GM19324 (cell line): ENCODE data around the gene RECK.
"Not testable (repeated sequence)": the region's sequence is repeated elsewhere in the genome, so short reads cannot be mapped to it uniquely, and the experiment has no call there.

ENCODE experiments used
- ATAC-seq: cut with Tn5 transposase; IDR thresholded peaks from one replicate; pipeline ENCODE4 v1.9.1; 2021; ENCODE audit warnings: mild to moderate bottlenecking, moderate library complexity; ENCODE audit not compliant: unreplicated experiment, low FRiP score

Gene RECK, protein sequence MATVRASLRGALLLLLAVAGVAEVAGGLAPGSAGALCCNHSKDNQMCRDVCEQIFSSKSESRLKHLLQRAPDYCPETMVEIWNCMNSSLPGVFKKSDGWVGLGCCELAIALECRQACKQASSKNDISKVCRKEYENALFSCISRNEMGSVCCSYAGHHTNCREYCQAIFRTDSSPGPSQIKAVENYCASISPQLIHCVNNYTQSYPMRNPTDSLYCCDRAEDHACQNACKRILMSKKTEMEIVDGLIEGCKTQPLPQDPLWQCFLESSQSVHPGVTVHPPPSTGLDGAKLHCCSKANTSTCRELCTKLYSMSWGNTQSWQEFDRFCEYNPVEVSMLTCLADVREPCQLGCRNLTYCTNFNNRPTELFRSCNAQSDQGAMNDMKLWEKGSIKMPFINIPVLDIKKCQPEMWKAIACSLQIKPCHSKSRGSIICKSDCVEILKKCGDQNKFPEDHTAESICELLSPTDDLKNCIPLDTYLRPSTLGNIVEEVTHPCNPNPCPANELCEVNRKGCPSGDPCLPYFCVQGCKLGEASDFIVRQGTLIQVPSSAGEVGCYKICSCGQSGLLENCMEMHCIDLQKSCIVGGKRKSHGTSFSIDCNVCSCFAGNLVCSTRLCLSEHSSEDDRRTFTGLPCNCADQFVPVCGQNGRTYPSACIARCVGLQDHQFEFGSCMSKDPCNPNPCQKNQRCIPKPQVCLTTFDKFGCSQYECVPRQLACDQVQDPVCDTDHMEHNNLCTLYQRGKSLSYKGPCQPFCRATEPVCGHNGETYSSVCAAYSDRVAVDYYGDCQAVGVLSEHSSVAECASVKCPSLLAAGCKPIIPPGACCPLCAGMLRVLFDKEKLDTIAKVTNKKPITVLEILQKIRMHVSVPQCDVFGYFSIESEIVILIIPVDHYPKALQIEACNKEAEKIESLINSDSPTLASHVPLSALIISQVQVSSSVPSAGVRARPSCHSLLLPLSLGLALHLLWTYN

DNA sequence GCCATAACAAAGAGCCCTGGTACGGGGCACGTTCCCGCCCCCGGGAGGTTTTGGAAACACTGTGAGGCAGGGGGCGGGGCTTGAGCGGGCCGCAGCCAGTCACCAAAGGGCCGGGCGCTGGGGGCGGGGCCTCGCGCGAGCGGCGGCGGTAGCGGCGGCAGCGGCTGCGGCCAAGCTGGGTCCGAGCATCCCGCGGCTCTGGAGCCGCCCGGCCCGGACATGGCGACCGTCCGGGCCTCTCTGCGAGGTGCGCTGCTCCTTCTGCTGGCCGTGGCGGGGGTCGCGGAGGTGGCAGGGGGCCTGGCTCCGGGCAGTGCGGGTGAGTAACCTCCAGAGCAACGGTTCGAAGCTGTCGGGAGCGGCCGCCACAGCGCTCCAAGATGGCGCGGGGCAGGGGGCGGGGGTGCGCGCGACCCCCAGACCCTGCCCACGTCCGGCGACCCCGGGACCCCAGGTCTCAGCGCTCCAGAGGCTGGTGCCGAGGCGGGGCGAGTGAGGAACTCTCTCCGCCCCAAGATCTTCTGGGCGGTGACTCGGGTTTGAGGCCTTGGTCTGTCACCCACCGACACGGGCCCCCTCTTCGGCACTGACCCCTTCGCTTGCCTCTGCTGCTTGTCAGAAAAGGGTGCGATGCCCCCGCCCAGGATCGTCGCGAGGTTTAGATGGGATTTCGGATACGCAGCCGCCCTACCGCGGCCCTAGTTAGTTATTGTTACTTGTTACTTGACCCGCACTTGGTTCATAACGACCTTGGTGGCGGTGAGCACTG lies at the start of gene RECK:
Gene RECK, plus strand, starts transcription at position 134 of the 769 bp plus-strand sequence. Its CDS starts 86 bp downstream, at position 220.
- ATAC-seq, result peak; percentile 76

DNA sequence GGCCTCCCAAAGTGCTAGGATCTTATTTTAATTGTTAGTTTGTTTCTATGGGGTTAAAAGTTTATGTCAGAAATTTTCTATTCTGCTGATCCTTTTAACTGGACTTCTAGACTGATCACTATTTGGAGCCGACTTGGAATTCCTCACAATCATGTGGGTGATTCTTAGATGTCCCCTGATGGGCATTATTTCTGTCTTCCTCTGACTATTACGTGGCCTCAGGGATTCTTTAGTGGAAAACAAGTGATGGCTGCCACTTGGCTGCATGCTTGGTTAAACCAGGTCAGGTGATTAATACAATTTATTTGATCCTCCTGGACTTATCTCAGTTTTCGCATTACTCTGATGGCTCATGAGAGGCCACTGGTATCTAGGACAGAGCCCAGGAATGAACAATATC lies 46.6 kb upstream of the RECK start:
- no peak for ATAC-seq

DNA sequence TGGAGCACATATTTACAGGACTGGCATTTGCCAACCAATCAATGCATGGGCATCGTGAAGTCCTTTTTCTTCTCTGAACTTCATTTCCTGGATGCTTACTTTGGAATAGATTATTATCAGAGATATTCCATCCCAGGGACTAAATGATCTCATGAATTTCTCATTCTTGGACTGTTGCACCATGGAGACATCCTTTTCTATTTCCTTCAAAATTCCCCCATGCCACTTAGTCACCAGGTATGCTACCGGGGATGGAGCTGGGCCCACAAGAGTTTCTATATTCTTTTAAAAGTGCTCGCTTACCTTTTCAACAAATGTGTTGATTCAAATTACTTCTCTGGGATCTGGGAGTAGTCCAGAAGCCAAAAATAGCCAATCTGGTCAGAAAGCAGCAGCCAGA lies 43.6 kb upstream of the RECK start:
- not testable (repeated sequence) for ATAC-seq

DNA sequence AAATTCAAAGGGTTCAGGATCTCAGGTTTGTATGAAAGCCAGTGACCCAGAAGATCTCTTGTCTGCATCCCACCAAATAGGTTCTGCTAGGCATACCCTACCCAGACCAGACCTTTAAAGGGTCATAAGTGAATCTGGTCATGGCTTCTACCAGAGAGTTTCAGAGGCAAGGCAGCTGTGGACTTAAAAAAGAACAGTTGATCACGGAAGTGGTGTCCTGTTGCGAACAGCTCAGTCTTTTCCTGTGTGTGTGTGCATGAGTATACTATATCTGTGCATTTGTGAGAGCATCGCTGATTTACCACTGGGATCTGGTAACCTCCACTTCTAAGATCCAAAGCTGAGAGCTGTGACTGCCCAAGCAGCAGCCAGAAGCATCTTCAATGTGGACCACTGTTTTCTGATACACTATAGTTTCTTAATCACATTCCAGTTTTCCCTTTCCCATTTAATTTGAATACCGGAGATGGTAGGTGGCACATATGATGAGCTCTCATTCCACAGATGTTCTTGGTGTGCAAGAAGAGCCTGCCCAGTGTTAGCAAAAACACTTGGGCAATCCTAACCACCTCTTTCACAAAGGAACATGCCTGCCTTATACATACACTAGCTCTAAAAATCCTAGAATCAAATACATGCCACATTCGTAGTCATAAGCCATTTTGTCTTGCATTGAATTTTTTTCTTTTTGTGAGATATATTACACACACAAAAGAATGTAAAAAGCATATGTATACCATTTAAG lies 42.6 kb upstream of the RECK start:
- no peak for ATAC-seq

DNA sequence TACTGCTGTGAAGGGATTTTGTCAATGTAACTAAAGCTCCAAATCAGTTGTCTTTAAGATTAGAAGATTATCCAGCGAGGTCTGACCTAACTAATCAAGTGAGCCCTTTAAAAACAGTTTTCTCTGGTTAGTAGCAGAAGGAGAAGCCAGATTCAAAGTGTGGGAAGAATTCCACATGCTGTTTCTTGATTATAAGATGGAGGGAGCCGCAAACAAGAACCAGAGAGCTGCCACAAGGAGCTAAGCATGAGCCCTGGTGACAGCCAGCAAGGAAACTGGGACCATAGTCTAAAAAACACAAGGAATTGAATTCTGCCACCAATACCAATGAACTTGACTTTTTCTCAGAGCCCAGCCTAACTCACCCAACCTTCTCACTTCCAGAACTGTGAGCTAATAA lies 41.8 kb upstream of the RECK start:
- ATAC-seq, result no peak

DNA sequence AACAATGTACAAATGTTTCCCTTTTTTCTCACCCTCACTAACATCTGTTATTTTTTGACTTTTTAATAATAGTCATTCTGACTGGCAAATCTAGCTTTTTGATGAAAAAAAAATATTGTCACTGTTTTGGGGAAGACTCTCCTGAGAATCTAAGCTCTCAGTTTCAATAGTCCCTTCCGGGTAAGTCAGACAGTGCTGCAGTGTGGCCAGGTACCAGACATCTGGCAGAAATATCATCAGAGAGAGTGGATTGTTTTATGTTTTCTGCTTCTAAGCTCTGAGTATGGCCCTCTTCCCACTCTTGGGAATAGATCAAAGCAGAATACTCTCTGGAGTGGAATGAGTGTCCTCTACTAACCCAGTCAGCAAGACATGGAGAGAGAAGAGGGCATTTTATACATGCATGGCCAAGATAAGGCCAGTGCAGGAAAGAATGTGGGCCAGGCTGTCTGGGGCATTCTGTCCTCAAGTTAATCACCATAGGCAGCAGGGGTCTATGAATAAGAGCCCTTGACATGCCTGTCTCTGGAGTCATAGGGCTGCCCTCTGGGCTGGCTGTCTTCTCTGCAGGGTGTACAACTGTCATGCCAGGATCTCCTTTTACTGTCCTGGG lies 40.2 kb upstream of the RECK start:
- ATAC-seq, result no peak

DNA sequence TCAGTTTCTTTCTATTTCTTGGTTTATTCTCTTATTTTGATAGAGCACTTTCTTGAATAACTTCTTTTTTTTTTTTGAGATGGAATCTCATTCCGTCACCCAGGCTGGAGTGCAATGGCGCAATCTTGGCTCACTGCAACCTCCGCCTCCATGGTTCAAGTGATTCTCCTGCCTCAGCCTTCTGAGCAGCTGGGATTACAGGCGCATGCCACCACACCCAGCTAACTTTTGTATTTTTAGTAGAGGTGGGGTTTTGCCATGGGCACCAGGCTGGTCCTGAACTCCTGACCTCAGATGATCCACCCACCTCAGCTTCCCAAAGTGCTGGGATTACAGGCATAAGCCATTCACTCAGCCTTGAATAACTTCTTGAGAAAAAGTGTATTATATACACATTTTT lies 39.7 kb upstream of the RECK start:
- not testable (repeated sequence) for ATAC-seq

DNA sequence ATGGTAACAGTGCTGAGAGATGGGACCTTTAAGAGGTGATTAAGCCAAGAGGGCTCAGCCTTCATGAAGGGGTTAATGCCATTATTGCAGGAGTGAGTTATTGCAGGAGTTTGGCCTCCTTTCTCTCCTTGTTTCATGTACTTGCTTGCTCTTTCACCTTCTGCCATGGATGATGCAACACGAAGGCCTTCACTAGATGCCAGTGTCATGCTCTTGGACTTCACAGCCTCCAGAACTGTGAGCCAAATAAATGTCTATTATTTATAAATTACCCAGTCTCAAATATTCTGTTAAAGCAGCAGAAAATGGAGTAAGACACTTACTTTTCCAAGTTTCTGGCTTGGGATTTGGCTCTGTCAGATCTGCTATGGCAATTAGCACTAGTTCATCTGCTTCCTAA lies 38.4 kb upstream of the RECK start:
- no peak for ATAC-seq

DNA sequence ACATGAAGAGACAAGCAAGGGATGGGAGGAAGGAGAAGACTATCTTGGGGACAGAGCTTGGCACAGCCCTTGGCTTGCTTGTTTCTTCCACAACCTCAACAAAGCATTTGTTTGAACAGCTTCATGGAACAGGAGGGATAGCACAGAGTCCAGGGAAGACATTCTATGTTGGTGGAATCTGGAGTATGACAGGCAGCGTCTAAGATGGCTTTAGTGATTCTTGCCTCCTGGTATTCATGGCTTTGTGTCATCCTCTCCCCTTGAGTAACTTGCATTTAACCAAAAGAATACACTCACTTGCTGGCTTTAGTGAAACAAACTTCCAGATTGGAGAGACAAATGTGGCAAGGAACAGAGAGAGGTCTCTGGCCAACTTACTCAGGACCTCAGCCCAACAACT lies 30.8 kb upstream of the RECK start:
- ATAC-seq, result no peak

DNA sequence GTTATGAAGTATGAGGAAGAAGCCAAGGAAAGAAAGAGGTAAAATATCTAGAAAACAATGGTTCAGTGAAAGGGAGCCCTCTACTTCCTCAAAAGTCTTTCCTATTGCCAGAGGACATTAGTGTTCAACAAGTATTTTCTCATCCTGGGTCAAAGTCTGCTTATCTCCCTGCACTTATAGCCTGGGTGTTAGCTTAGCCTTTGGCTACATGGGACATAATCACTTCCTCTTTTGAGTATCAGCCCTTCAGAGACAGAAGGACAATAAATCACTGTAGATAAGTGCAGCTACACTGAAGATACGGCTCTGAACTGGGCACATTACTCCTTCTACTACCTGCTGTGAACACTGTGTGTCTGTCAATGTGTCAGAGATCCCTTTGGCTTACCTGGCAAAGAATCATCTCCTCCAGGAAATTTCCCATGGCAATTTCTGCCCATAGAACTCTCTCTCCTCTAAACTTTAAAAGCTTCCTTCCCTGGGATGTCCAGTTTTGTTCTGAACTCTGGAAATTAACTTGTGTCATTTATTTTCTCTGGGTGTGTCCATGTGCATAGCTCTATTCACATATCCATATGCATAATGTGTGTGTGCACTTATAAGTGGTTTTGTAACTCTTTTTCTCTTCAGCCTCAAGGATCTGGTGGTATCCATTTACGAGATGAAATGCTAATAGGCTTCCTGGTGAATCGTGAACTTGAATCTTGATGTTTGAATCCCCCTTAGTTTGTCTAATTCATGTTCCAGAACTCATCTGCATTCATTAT lies 30.0 kb upstream of the RECK start:
- ATAC-seq, result no peak

DNA sequence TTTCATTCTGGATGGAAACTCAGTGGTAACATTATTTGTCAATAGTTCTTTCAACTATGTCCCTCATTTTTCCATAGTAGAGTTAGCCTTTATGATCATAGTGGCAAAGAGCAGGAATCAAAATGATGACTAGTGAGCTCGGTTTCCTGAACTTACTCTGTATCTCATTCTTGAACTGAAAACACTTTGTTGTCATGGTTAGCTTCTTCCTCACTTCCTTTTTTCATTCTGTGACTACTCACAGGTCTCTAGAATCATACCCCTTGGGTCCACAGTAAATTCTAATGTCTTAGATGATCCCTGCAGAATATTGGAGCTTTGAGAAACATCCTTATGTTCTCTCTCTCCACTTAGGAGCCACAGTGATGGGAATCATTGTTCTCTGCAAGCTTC lies 29.4 kb upstream of the RECK start:
- ATAC-seq, result no peak

DNA sequence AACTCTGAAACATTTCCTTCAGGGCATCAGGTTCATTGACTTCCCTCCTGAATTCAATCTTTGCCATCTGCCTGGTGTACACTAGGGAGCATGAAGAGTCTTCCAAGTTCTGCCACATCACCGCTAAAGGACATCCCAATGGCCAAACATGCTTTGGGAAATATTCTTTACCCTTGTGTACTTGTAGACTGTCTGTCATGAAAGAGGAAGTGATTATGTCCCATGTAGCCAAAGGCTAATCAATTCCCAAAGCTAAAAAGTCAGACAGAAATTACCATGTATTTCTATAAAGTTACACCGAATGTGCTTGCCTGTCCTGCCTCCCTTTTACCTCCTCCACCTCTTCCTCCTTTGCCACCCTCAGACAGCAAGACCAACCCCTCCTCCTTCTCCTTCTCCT lies 28.9 kb upstream of the RECK start:
- ATAC-seq, result no peak

DNA sequence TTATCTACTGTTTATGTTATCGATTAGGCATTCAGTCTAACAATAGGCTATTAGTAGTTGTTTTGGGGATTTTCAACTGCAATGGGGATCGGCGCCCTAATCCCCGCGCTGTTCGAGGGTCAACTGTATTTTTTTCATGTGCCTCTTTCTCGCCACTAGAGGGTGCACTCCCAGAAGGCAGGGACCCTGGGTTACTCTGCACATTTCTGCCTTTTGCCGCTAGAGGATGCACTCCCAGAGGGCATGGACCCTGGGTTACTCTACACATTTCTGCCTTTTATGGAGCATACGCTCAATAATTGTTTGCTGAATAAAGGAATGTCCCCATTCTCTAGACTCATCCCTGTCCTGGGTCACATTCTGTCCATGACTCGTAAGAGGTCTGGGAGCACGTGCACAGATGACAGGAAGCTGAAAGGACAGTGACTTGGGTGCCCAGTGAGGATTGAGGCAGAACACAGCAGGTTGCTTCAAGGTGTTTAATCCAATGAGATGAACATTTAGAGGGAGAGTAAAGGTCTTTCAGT lies 27.9 kb upstream of the RECK start:
- no peak for ATAC-seq

DNA sequence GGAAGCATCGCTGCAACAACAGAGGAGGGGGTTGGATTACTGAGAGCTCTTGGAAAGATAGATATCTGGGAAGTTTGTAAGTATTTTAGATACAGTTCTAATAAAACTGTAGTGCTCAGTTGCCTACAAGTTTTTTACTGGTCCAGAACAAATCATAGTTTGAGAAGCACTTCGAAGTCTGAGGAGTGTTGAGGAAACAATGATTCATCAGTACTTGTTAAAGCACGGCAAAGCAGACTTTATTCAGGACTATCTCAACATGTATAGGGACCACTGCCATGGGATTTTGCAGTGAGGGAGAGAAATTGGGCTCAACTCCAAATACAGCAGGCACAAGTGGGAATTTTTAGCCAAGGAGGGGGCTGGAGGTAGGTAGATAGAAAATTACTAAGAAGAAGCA lies 25.3 kb upstream of the RECK start:
- no peak for ATAC-seq

DNA sequence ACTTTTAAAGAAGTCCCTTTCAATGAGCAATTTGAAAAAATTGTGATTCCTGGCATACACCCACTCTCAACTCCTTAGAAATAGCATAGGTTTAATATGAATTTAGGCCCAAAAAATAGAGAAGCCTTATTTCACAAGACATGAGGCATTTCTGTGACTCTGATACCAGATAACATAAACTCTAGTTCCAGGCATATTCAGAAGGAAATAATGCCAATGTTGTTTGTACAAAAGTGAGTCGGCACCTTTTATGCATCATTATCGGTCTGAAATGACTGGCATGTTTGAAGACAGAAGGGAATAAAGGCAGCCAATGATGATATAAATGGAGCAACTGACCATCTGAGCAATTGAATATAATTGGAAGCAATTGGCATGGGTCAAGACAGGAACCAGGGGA lies 19.4 kb upstream of the RECK start:
- no peak for ATAC-seq

DNA sequence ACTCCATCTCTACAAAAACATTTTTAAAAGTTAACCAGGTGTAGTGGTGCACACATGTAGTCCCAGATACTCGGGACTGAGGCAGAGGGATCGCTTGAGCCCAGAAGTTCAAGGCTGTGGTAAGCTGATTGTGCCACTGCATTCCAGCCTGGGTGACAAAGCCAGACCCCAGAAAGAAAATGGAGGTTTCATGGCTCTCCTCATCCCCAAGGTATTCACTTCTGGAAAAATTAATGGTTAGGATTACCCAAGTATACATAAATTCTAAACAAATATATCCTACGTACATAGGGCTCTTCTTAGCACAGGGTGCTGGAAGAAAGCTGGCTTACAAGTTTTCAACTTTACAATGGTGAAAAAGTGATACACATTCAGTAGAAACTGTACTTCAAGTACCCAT lies 18.6 kb upstream of the RECK start:
- no peak for ATAC-seq

DNA sequence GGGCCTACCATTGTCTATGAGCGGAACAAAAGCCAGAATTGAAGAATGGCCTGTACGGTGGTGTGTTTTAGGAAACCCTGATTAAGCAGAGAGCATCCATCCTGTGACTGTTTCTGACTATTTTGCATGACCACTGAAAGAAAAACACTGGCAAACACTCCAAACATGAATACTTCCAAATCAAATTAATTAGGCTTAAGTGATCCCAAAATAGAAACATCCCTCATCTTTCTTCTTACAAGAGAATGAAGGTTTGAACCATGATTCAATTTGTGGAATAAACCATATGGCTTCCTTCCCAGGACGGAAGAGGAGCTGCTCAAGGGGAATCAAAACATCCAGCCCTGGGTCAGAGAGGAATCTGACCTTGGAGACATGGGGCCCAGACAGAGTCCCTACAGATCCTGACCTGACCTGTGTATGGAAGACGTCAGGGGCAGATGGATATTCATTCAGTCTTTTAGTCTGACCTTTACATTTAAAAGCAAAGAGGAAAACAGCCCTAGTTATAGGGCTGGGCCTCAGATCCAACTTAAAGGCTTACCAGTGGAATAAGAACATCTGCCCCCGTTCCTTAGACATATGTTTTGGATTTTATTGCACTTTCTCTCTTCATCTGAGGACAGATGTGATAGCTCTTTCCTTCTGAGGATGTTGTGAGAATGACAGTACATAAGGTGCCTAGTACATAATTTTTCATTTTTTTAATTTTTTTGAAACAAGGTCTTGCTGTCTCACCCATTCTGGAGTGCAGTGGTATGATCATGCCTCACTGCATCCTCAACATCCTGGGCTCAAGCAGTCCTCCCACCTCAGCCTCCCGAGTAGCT lies 17.6 kb upstream of the RECK start:
- ATAC-seq, result no peak

DNA sequence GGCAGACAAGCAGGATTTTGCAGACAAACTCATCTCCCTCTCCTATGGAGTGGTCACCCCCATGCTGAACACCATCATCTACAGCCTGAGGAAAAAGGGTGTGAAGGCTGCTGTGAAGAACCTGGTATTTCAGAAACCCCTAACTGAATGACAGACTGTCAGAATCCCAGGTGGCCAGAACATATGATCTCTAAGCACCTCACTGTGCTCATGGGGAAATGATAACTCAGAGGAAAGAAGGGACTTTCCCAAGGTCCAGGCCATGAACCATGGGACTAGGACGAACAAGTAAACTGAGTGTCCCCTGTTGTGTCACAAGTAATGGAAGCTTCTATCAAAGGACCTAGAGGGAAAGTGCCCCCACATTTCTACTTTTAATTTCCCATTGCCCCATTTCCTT lies 14.7 kb upstream of the RECK start:
- ATAC-seq, result no peak
